WTC11 (cell line): ENCODE results near the gene IFNLR1. TPM values are rescaled to one million over a fixed set of nuclear protein-coding genes. Genes with fewer than 3 reads are reported as not detected.

Experiments used
- ATAC-seq: fragments of 200-7000 bp; cut with Tn5 transposase; 2 replicates; pipeline ENCODE4 v1.10.0; 2021; ENCODE audit warnings: mild to moderate bottlenecking, moderate library complexity
- CTCF ChIA-PET: fragments of 300-600 bp; sonication (Branson Sonifier 250); formaldehyde crosslinking; loops from one replicate; lab custom pipeline; 2021; ENCODE audit warnings: antibody characterized with exemption; lab: Charles Lee
- POLR2A ChIA-PET: fragments of 350-600 bp; sonication (Branson Sonifier 250); formaldehyde crosslinking; loops from one replicate; lab custom pipeline; 2021; ENCODE audit warnings: antibody characterized with exemption; lab: Charles Lee
- DNase-seq: peaks from one replicate; pipeline ENCODE4 v3.0.0; 2021; ENCODE audit warnings: low spot score
- H3K27ac Mint-ChIP-seq: 2 replicates; pipeline ENCODE4 v1.8.0; 2021; ENCODE audit warnings: mixed read lengths
- H3K27me3 Mint-ChIP-seq: 2 replicates; pipeline ENCODE4 v1.8.0; 2021; ENCODE audit warnings: low read depth, mild to moderate bottlenecking, moderate library complexity, mixed read lengths
- H3K36me3 Mint-ChIP-seq: 2 replicates; pipeline ENCODE4 v1.8.0; 2021; ENCODE audit warnings: mixed read lengths
- H3K4me1 Mint-ChIP-seq: 2 replicates; pipeline ENCODE4 v1.8.0; 2022; ENCODE audit warnings: mixed read lengths
- H3K4me3 Mint-ChIP-seq: 2 replicates; pipeline ENCODE4 v1.8.0; 2021; ENCODE audit warnings: mild to moderate bottlenecking, moderate library complexity, mixed read lengths
- H3K9me3 Mint-ChIP-seq: 2 replicates; pipeline ENCODE4 v1.8.0; 2021; ENCODE audit warnings: mixed read lengths
- ATF2 ChIP-seq: sonication (generic); formaldehyde crosslinking; IDR thresholded peaks from 2 replicates; pipeline ENCODE4 v1.8.1; 2022; ENCODE audit warnings: low read depth, missing genetic modification reagents, borderline replicate concordance
- GABPB1 ChIP-seq: sonication (generic); formaldehyde crosslinking; IDR thresholded peaks from 2 replicates; pipeline ENCODE4 v1.8.1; 2023; ENCODE audit warnings: mild to moderate bottlenecking, missing genetic modification reagents
- IRF2 ChIP-seq: sonication (generic); formaldehyde crosslinking; IDR thresholded peaks from 2 replicates; pipeline ENCODE4 v1.8.0; 2022; ENCODE audit warnings: low read depth, missing genetic modification reagents, borderline replicate concordance
- MXD4 ChIP-seq: fragments of 250-450 bp; sonication (Bioruptor Pico); IDR thresholded peaks from 2 replicates; pipeline ENCODE4 v1.8.0; 2021; ENCODE audit warnings: mild to moderate bottlenecking, moderate library complexity, borderline replicate concordance
- NR1H2 ChIP-seq: sonication (generic); formaldehyde crosslinking; IDR thresholded peaks from 2 replicates; pipeline ENCODE4 v1.9.0; 2021; ENCODE audit warnings: mild to moderate bottlenecking, moderate library complexity, missing genetic modification reagents
- NR2C2 ChIP-seq: sonication (generic); formaldehyde crosslinking; IDR thresholded peaks from 2 replicates; pipeline ENCODE4 v1.8.0; 2022; ENCODE audit warnings: mild to moderate bottlenecking, missing genetic modification reagents
- RORB ChIP-seq: fragments of 250-450 bp; sonication (Bioruptor Pico); IDR thresholded peaks from 2 replicates; pipeline ENCODE4 v1.9.0; 2021; ENCODE audit warnings: mild to moderate bottlenecking
- USF1 ChIP-seq: sonication (generic); formaldehyde crosslinking; IDR thresholded peaks from 2 replicates; pipeline ENCODE4 v1.8.0; 2022; ENCODE audit warnings: mild to moderate bottlenecking, missing genetic modification reagents
- total RNA-seq: library from RNA; stranded (reverse); gene quantifications from 3 replicates; pipeline ENCODE4 v1.2.3, GENCODE V29; 2021
- TF ChIP-seq, protein P1 (sequence below): sonication (generic); formaldehyde crosslinking; IDR thresholded peaks from 2 replicates; pipeline ENCODE4 v1.8.1; 2022; ENCODE audit warnings: low read depth, mild to moderate bottlenecking, moderate library complexity, missing genetic modification reagents, borderline replicate concordance
- TF ChIP-seq, protein P2 (sequence below): sonication (generic); formaldehyde crosslinking; IDR thresholded peaks from 2 replicates; pipeline ENCODE4 v1.8.0; 2023; ENCODE audit warnings: mild to moderate bottlenecking, missing genetic modification reagents
- TF ChIP-seq, protein P3 (sequence below): sonication (generic); formaldehyde crosslinking; IDR thresholded peaks from 2 replicates; pipeline ENCODE4 v1.8.1; 2023; ENCODE audit warnings: mild to moderate bottlenecking, missing genetic modification reagents, moderate library complexity
- TF ChIP-seq, protein P4 (sequence below): fragments of 250-450 bp; sonication (Bioruptor Pico); IDR thresholded peaks from 2 replicates; pipeline ENCODE4 v1.8.0; 2021; ENCODE audit warnings: mild to moderate bottlenecking

Gene IFNLR1
- total RNA-seq, 1 experiment from 2014 or later, result 6.6 TPM

DNA sequence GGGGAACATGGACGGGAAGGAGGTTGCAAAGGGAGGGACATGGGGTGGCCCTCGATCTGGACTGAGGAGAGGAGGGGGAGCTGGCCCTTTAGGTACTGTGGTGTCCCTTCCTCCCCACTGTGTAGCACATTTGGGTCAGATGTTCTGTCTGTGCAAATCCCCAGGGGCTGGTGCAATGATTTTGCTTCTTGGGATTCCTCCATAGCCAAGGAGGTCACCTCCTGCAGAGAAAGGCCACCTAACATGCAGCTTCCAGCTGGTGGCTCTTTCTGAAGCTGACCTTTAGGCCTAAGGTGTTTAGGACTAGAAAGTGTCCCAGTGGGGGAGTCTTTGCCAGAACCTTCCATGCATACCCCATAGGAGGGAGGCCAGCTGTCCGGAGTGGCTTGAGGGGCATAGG is 66.1 kb downstream of the IFNLR1 start:
- Mint-ChIP-seq H3K27ac (no peak overlapping the region), H3K27me3 (no peaks in the 10 kb centered on the region), H3K4me1 (peaks cover 5% of the 10 kb centered on the region), H3K4me3 (no peak overlapping the region), H3K36me3 (no peaks in the 10 kb centered on the region), H3K9me3 (no peaks in the 10 kb centered on the region)
- ChIA-PET POLR2A (interaction anchor here (0.5 kb wide), 1 partner anchor 29 kb away, joined by 3 read pairs; no protein-coding TSS in a partner anchor), CTCF (interaction anchor here (0.6 to 2.7 kb wide), 3 partner anchors 29 to 78 kb away, joined by 3 to 9 read pairs (median 3); no protein-coding TSS in a partner anchor)
- no peak for ATAC-seq
- TF ChIP-seq, protein P1, sequence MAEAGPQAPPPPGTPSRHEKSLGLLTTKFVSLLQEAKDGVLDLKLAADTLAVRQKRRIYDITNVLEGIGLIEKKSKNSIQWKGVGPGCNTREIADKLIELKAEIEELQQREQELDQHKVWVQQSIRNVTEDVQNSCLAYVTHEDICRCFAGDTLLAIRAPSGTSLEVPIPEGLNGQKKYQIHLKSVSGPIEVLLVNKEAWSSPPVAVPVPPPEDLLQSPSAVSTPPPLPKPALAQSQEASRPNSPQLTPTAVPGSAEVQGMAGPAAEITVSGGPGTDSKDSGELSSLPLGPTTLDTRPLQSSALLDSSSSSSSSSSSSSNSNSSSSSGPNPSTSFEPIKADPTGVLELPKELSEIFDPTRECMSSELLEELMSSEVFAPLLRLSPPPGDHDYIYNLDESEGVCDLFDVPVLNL (CRISPR knock-in tag), result no peak
- no peak for TF ChIP-seq MXD4 (CRISPR knock-in tag)
- no peak for DNase-seq

- no peak for DNase-seq
- Mint-ChIP-seq H3K36me3 (no peaks in the 10 kb centered on the region), H3K4me1 (peaks cover 9% of the 10 kb centered on the region), H3K4me3 (no peak overlapping the region), H3K9me3 (no peaks in the 10 kb centered on the region), H3K27me3 (no peaks in the 10 kb centered on the region), H3K27ac (0 out of 2 replicates have a peak overlapping the region, but pooled peaks have one; percentile 41)
- ChIA-PET CTCF (interaction anchor here (0.6 to 2.7 kb wide), 7 partner anchors 25 to 272 kb away, joined by 3 to 9 read pairs (median 3); no protein-coding TSS in a partner anchor), POLR2A (interaction anchor here (0.5 kb wide), 2 partner anchors 30 to 108 kb away, joined by 3 to 9 read pairs; no protein-coding TSS in a partner anchor)
- ATAC-seq, result peak; percentile 47
- TF ChIP-seq, protein P2, sequence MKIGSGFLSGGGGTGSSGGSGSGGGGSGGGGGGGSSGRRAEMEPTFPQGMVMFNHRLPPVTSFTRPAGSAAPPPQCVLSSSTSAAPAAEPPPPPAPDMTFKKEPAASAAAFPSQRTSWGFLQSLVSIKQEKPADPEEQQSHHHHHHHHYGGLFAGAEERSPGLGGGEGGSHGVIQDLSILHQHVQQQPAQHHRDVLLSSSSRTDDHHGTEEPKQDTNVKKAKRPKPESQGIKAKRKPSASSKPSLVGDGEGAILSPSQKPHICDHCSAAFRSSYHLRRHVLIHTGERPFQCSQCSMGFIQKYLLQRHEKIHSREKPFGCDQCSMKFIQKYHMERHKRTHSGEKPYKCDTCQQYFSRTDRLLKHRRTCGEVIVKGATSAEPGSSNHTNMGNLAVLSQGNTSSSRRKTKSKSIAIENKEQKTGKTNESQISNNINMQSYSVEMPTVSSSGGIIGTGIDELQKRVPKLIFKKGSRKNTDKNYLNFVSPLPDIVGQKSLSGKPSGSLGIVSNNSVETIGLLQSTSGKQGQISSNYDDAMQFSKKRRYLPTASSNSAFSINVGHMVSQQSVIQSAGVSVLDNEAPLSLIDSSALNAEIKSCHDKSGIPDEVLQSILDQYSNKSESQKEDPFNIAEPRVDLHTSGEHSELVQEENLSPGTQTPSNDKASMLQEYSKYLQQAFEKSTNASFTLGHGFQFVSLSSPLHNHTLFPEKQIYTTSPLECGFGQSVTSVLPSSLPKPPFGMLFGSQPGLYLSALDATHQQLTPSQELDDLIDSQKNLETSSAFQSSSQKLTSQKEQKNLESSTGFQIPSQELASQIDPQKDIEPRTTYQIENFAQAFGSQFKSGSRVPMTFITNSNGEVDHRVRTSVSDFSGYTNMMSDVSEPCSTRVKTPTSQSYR (CRISPR knock-in tag), result 0 out of 2 replicates have a peak, but pooled peaks have one; percentile 16
- TF ChIP-seq NR2C2 (no peak), GABPB1 (CRISPR knock-in tag) (peak; percentile 30; the same call in 1 of the 2 replicates)
These were observed 67.0 kb downstream of the IFNLR1 start for GRCh38 chr1:24119859-24120756.

DNA sequence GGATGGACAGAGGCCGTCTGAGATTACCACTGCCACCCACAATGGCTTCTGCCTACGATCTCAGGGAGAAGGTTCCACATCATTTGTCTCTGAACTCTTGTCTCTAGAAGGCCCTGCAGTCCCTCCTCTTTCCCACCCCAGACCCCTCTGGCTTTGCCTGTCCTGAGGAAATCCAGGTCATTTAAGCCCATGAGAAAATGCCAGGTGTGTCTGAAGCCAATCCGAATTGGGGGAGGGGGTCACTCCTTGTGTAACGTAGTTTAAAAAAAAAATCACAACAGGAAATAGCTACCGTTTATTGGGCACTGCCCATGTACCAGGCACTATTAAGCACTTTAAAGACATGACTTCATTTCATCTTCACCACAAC is 67.6 kb downstream of the IFNLR1 start:
- TF ChIP-seq, protein P3, sequence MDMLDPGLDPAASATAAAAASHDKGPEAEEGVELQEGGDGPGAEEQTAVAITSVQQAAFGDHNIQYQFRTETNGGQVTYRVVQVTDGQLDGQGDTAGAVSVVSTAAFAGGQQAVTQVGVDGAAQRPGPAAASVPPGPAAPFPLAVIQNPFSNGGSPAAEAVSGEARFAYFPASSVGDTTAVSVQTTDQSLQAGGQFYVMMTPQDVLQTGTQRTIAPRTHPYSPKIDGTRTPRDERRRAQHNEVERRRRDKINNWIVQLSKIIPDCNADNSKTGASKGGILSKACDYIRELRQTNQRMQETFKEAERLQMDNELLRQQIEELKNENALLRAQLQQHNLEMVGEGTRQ (CRISPR knock-in tag), result no peak
- TF ChIP-seq, protein P4, sequence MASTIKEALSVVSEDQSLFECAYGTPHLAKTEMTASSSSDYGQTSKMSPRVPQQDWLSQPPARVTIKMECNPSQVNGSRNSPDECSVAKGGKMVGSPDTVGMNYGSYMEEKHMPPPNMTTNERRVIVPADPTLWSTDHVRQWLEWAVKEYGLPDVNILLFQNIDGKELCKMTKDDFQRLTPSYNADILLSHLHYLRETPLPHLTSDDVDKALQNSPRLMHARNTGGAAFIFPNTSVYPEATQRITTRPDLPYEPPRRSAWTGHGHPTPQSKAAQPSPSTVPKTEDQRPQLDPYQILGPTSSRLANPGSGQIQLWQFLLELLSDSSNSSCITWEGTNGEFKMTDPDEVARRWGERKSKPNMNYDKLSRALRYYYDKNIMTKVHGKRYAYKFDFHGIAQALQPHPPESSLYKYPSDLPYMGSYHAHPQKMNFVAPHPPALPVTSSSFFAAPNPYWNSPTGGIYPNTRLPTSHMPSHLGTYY (CRISPR knock-in tag), result no peak
- no peak for TF ChIP-seq USF1 (CRISPR knock-in tag)
- TF ChIP-seq IRF2 (CRISPR knock-in tag), result no peak
- no peak for TF ChIP-seq NR1H2 (CRISPR knock-in tag)
- TF ChIP-seq ATF2 (CRISPR knock-in tag), result no peak
- TF ChIP-seq RORB (CRISPR knock-in tag), result no peak
- ChIA-PET CTCF (interaction anchor here (1.6 to 2.7 kb wide), 2 partner anchors 31 to 48 kb away, joined by 6 to 9 read pairs; no protein-coding TSS in a partner anchor), POLR2A (no interaction called here)
- Mint-ChIP-seq H3K27ac (no peak overlapping the region), H3K36me3 (no peaks in the 10 kb centered on the region), H3K27me3 (no peaks in the 10 kb centered on the region), H3K4me3 (no peak overlapping the region), H3K9me3 (no peaks in the 10 kb centered on the region), H3K4me1 (peaks cover 16% of the 10 kb centered on the region)
- ATAC-seq, result no peak
- no peak for DNase-seq
